Activated CD4-positive, alpha-beta T cell treated with anti-CD3 and anti-CD28 coated beads for 36 hours (primary cell): ENCODE data around the gene PPP1R13B. TPM values are rescaled to one million over a fixed set of nuclear protein-coding genes. Genes with fewer than 3 reads are reported as not detected.
"Not testable (repeated sequence)": the region's sequence is repeated elsewhere in the genome, so short reads cannot be mapped to it uniquely, and the experiment has no call there.

ENCODE experiments used
- ATAC-seq: fragments of 200-7000 bp; cut with Tn5 transposase; one replicate; pipeline ENCODE4 v1.10.0; 2021; ENCODE audit warnings: mild to moderate bottlenecking, moderate library complexity
- CTCF ChIA-PET: fragments of 350-600 bp; sonication (Branson Sonifier 250); formaldehyde crosslinking; loops from one replicate; lab custom pipeline; 2021; ENCODE audit warnings: antibody characterized with exemption; lab: Charles Lee
- POLR2A ChIA-PET: fragments of 350-600 bp; sonication (Branson Sonifier 250); formaldehyde crosslinking; loops from one replicate; lab custom pipeline; 2021; ENCODE audit warnings: antibody characterized with exemption, inconsistent platforms; lab: Charles Lee
- DNase-seq: peaks from one replicate; pipeline ENCODE4 v3.0.0-alpha.2; 2020
- H3K27ac Mint-ChIP-seq: one replicate; pipeline ENCODE4 v1.8.0; 2021; ENCODE audit warnings: mixed read lengths
- H3K27me3 Mint-ChIP-seq: one replicate; pipeline ENCODE4 v1.8.0; 2021; ENCODE audit warnings: mixed read lengths
- H3K36me3 Mint-ChIP-seq: one replicate; pipeline ENCODE4 v1.8.0; 2021; ENCODE audit warnings: low read depth, mixed read lengths
- H3K4me1 Mint-ChIP-seq: one replicate; pipeline ENCODE4 v1.8.0; 2021; ENCODE audit warnings: mixed read lengths
- H3K4me3 Mint-ChIP-seq: one replicate; pipeline ENCODE4 v1.8.0; 2021; ENCODE audit warnings: mild to moderate bottlenecking, moderate library complexity, mixed read lengths
- H3K9me3 Mint-ChIP-seq: one replicate; pipeline ENCODE4 v1.8.0; 2021; ENCODE audit warnings: low read depth, mixed read lengths
- intact Hi-C, 2 experiments: fragments of 100-400 bp; cut with DNase I in 1 of 2; cut with micrococcal nuclease in 1 of 2; formaldehyde crosslinking; loops; one replicate each; pipeline versions ENCODE4 v1.14.2 to v1.15.1; 2022 to 2024; cut with DNase I, micrococcal nuclease
- total RNA-seq, 2 experiments: library from RNA; stranded (reverse); gene quantifications; one replicate each; pipeline ENCODE4 v1.2.3, GENCODE V29; 2021

The PPP1R13B gene
- total RNA-seq, 2 experiments from 2014 or later = 9.3 to 10.3 TPM

DNA sequence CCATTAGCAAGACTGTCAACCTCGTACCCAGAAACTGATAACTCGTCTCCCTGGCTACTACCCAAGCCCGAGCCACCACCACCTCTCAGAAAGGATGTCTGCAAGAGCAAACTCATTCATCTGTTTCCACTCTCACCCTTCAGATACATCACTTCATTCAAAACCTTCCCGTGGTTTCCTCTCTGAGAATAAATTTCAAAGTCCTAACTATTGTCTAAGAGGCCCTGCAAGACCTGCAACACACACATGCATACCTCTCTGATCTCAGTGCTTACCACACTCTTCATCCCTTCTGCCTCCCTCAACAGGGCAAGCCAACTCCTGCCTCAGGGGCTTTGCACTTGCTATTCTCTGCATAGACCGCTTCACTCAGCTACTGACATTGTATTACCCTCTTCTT is 40.6 kb downstream of the PPP1R13B start:
- DNase-seq (peak; percentile 18), ATAC-seq (peak; percentile 68)
- H3K36me3 Mint-ChIP-seq = no peaks in the 10 kb centered on the region
- H3K4me3 Mint-ChIP-seq = no peak overlapping the region
- H3K27me3 Mint-ChIP-seq = no peaks in the 10 kb centered on the region
- POLR2A ChIA-PET = interaction anchor here (1.1 kb wide), 1 partner anchor 89 kb away, joined by 3 read pairs; no protein-coding TSS in a partner anchor
- intact Hi-C loops = loop anchor here (5.0 to 10.0 kb wide), 2 partner anchors 188 to 270 kb away; no protein-coding TSS in a partner anchor
- H3K4me1 Mint-ChIP-seq = peaks cover 15% of the 10 kb centered on the region
- CTCF ChIA-PET = interaction anchor here (0.5 to 5.2 kb wide), 12 partner anchors 9 to 271 kb away, joined by 3 to 41 read pairs (median 4); no protein-coding TSS in a partner anchor
- no peak overlapping the region for H3K27ac Mint-ChIP-seq
- no peaks in the 10 kb centered on the region for H3K9me3 Mint-ChIP-seq

- H3K27me3 Mint-ChIP-seq = no peaks in the 10 kb centered on the region
- no peaks in the 10 kb centered on the region for H3K9me3 Mint-ChIP-seq
- ChIA-PET CTCF (interaction anchor here (0.6 to 5.2 kb wide), 12 partner anchors 11 to 442 kb away, joined by 3 to 41 read pairs (median 5); no protein-coding TSS in a partner anchor), POLR2A (no interaction called here)
- H3K4me3 Mint-ChIP-seq = no peak overlapping the region
- H3K4me1 Mint-ChIP-seq = peaks cover 18% of the 10 kb centered on the region
- intact Hi-C loops = loop anchor here (5.0 to 10.0 kb wide), 2 partner anchors 189 to 272 kb away; no protein-coding TSS in a partner anchor
- no peaks in the 10 kb centered on the region for H3K36me3 Mint-ChIP-seq
- DNase-seq (no peak), ATAC-seq (no peak)
- no peak overlapping the region for H3K27ac Mint-ChIP-seq
Measured at GRCh38 chr14:103805708-103806107, 41.7 kb downstream of the PPP1R13B start.

GRCh38 chr14:103803661-103804060 is 43.7 kb downstream of the PPP1R13B start:
- POLR2A ChIA-PET = no interaction called here
- Mint-ChIP-seq H3K9me3 (no peaks in the 10 kb centered on the region), H3K36me3 (no peaks in the 10 kb centered on the region), H3K4me3 (no peak overlapping the region), H3K27ac (no peak overlapping the region), H3K4me1 (peaks cover 18% of the 10 kb centered on the region), H3K27me3 (no peaks in the 10 kb centered on the region)
- CTCF ChIA-PET = interaction anchor here (0.7 to 4.0 kb wide), 5 partner anchors 9 to 1220 kb away, joined by 3 to 22 read pairs (median 4); no protein-coding TSS in a partner anchor
- ATAC-seq (no peak), DNase-seq (no peak)
- intact Hi-C loops = loop anchor here in 1 of 2 experiments (10.0 kb wide), 1 partner anchor 191 kb away; no protein-coding TSS in a partner anchor

DNA sequence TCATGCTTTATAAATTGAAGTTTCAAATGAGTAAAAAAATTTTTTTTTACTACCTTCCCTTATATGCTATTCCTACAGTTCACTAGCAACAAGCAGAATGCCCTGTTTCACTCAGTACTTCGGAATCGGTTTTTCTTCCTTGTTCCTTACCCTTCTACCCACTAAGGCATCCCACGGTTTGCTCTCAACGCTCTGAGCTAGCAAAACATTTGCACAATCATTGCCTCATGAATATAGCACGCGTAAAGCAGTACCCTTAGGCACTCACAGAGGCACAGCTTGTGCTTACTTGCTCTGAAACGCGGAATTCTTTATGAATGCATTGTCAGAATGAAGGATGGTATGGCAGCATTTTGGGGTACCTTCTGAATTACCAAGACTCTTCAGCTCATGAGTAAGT is 45.0 kb downstream of the PPP1R13B start:
- ChIA-PET POLR2A (no interaction called here), CTCF (interaction anchor here (0.9 to 4.0 kb wide), 5 partner anchors 11 to 233 kb away, joined by 3 to 22 read pairs (median 3); no protein-coding TSS in a partner anchor)
- Mint-ChIP-seq H3K27ac (no peak overlapping the region), H3K27me3 (no peaks in the 10 kb centered on the region), H3K9me3 (no peaks in the 10 kb centered on the region), H3K36me3 (no peaks in the 10 kb centered on the region), H3K4me1 (peaks cover 18% of the 10 kb centered on the region), H3K4me3 (no peak overlapping the region)
- ATAC-seq = no peak
- intact Hi-C loops = loop anchor here in 1 of 2 experiments (10.0 kb wide), 1 partner anchor 192 kb away; no protein-coding TSS in a partner anchor
- no peak for DNase-seq

- Mint-ChIP-seq H3K4me3 (no peak overlapping the region), H3K27ac (peak overlapping the region; percentile 59), H3K36me3 (no peaks in the 10 kb centered on the region), H3K4me1 (peaks cover 10% of the 10 kb centered on the region), H3K9me3 (no peaks in the 10 kb centered on the region), H3K27me3 (no peaks in the 10 kb centered on the region)
- ChIA-PET POLR2A (no interaction called here), CTCF (interaction anchor here (0.9 kb wide), 1 partner anchor 108 kb away, joined by 3 read pairs; no protein-coding TSS in a partner anchor)
- peak; percentile 9 for DNase-seq
- intact Hi-C loops = loop anchor here in 1 of 2 experiments (10.0 kb wide), 1 partner anchor 193 kb away; no protein-coding TSS in a partner anchor
- ATAC-seq = peak; percentile 61
Measured at GRCh38 chr14:103801459-103801858, 45.9 kb downstream of the PPP1R13B start.

GRCh38 chr14:103793192-103793591 is 54.2 kb downstream of the PPP1R13B start:
- H3K4me3 Mint-ChIP-seq, POLR2A ChIA-PET, intact Hi-C loops, H3K9me3 Mint-ChIP-seq, H3K27ac Mint-ChIP-seq, H3K4me1 Mint-ChIP-seq, H3K36me3 Mint-ChIP-seq, H3K27me3 Mint-ChIP-seq: not testable (repeated sequence)
- ATAC-seq (peak; percentile 42), DNase-seq (peak; percentile 10)
- CTCF ChIA-PET = interaction anchor here (0.6 to 2.1 kb wide), 2 partner anchors 14 to 18 kb away, joined by 3 to 9 read pairs; no protein-coding TSS in a partner anchor

GRCh38 chr14:103788086-103788485 is 59.3 kb downstream of the PPP1R13B start:
- Mint-ChIP-seq H3K27ac (no peak overlapping the region), H3K4me3 (no peak overlapping the region), H3K9me3 (no peaks in the 10 kb centered on the region), H3K36me3 (no peaks in the 10 kb centered on the region), H3K27me3 (no peaks in the 10 kb centered on the region), H3K4me1 (no peaks in the 10 kb centered on the region)
- ChIA-PET CTCF (interaction anchor here (0.7 to 0.8 kb wide), 2 partner anchors 21 to 570 kb away, joined by 3 to 5 read pairs; no protein-coding TSS in a partner anchor), POLR2A (no interaction called here)
- no peak for DNase-seq
- no peak for ATAC-seq
- intact Hi-C loops = no loop called here

DNA sequence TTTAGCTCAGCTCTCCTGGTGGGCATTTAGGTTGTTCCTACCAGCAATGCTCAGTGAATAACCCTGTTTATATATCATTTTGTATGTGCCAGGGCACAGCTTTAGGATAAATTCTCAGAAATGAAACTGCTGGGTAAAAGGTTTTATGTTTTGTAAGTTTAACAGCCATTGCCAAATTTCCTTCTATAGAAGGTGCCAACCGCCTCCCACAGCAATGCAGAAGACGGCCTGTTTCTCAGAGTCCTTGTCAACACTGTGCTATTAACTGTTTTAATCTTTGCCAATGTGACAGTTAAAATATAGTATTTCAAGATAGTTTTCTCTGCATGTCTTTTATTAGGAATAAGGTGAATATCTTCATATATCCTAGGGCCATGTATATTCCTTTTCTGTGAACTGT is 65.0 kb downstream of the PPP1R13B start:
- H3K36me3 Mint-ChIP-seq = peaks cover 3% of the 10 kb centered on the region
- no peaks in the 10 kb centered on the region for H3K4me1 Mint-ChIP-seq
- H3K9me3 Mint-ChIP-seq = no peaks in the 10 kb centered on the region
- no peak overlapping the region for H3K4me3 Mint-ChIP-seq
- ChIA-PET CTCF (no interaction called here), POLR2A (no interaction called here)
- ATAC-seq = no peak
- DNase-seq = no peak
- H3K27me3 Mint-ChIP-seq = no peaks in the 10 kb centered on the region
- H3K27ac Mint-ChIP-seq = no peak overlapping the region
- intact Hi-C loops = no loop called here

DNA sequence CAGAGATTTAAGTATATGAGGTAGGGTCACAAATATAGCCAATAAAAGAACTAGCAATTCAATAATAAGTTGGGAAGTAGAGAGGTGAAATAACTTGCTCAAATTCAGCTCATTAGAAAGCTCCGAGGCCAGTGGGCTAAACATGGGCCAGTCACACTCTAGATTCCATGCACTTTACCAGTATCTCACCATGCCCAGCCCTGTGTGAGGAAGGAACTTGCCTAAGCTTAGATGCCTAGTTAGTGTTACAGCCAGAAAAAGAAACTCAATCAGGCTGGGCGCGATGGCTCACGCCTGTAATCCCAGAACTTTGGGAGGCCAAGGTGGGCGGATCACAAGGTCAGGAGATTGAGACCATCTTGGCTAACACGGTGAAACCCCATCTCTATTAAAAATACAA is 71.1 kb downstream of the PPP1R13B start:
- H3K27me3 Mint-ChIP-seq, ATAC-seq, H3K9me3 Mint-ChIP-seq, H3K27ac Mint-ChIP-seq, H3K4me3 Mint-ChIP-seq, DNase-seq, H3K4me1 Mint-ChIP-seq, POLR2A ChIA-PET, CTCF ChIA-PET: not testable (repeated sequence)
- intact Hi-C loops = loop anchor here in 1 of 2 experiments (5.0 kb wide), 1 partner anchor 334 kb away; no protein-coding TSS in a partner anchor
- peaks cover 18% of the 10 kb centered on the region for H3K36me3 Mint-ChIP-seq

DNA sequence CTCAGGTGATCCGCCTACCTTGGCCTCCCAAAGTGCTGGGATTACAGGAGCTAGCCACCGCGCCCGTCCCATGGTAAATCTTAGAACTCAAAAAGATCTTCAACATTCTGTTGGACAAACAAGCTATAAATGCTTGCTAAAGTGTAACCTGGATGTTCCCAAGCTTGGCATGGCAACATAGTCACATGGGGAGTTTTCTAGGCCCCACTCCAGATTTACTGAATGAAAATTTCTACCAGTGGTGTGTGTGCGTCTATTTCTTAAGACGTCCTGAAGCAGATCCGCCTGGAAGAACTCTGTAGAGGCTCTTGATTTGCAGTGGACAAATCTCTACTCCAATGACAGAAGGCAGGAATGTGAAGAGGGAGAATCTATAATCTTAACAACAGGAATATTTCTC is 71.9 kb downstream of the PPP1R13B start:
- intact Hi-C loops = loop anchor here in 1 of 2 experiments (5.0 kb wide), 1 partner anchor 333 kb away; no protein-coding TSS in a partner anchor

GRCh38 chr14:103773521-103773920 is 73.9 kb downstream of the PPP1R13B start:
- DNase-seq (no peak), ATAC-seq (no peak)
- ChIA-PET CTCF (no interaction called here), POLR2A (no interaction called here)
- Mint-ChIP-seq H3K9me3 (no peaks in the 10 kb centered on the region), H3K4me1 (no peaks in the 10 kb centered on the region), H3K27ac (no peak overlapping the region), H3K27me3 (no peaks in the 10 kb centered on the region), H3K4me3 (no peak overlapping the region), H3K36me3 (peaks cover 15% of the 10 kb centered on the region)
- intact Hi-C loops = no loop called here

More for the DNA sequence above, 71.9 kb downstream of the PPP1R13B start:
- Mint-ChIP-seq H3K4me1 (no peaks in the 10 kb centered on the region), H3K4me3 (no peak overlapping the region), H3K27me3 (no peaks in the 10 kb centered on the region), H3K36me3 (peaks cover 18% of the 10 kb centered on the region), H3K27ac (no peak overlapping the region), H3K9me3 (no peaks in the 10 kb centered on the region)
- ATAC-seq (no peak), DNase-seq (no peak)
- POLR2A ChIA-PET = no interaction called here
- CTCF ChIA-PET = interaction anchor here (0.6 to 1.0 kb wide), 2 partner anchors 15 to 18 kb away, joined by 3 to 4 read pairs; no protein-coding TSS in a partner anchor
